Hindlimb muscle (tissue), 1 donor: Measurements from ENCODE around the gene EFHC1. TPM values are rescaled to one million over a fixed set of nuclear protein-coding genes. Genes with fewer than 3 reads are reported as not detected.

ENCODE experiments used
- DNase-seq: peaks from one replicate; pipeline ENCODE4 v3.0.0-alpha.2; 2013
- polyA plus RNA-seq: library from polyadenylated mRNA; unstranded; fragments of 120-200 nt; gene quantifications from one replicate; pipeline ENCODE4 v1.2.1, GENCODE V29; 2013; ENCODE audit not compliant: insufficient read length

EFHC1 gene
- polyA plus RNA-seq, 1 donor, result 18.5 TPM

DNA sequence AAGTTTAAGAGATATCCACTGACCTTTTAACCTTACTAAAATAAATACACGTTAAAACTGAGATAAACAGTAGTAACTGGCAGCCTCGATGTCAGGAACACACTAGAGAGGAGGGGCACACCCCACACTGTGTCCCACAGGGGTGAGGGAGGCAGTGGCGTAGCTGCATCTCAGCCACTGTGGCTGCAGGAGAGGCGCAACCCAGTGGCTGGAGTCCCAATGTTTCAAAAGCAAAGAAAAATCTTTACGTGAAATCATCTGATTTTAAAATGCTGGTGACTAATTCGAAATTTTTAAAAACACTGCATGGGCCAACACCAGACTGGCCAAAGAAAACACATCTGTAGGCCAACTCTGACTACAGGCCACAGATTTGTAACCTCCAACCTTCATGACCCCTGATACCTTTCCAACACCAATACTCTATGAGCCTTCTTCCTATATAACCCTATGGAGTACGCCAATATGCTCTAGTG is 102.0 kb downstream of the EFHC1 start:
- no peak for DNase-seq

DNA sequence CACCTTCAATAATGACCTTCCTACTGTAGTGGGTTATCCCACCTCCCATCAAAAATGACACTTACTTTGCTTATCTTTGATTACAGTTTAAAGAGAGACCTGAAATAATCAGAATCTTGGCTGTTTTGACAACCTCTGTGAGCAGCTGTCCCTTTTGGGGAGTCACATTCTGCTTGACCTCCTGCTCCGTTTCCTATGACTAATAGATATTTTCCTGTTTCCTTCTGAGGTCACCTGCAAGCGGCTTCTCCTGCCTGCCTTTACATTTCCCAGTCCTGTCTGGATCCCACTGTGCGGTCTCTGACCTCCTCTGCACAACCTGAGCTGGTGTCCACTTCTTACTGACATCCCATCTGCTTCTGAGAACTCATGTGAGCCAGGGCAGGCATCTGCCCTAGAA is 102.5 kb downstream of the EFHC1 start:
- DNase-seq, result no peak

DNA sequence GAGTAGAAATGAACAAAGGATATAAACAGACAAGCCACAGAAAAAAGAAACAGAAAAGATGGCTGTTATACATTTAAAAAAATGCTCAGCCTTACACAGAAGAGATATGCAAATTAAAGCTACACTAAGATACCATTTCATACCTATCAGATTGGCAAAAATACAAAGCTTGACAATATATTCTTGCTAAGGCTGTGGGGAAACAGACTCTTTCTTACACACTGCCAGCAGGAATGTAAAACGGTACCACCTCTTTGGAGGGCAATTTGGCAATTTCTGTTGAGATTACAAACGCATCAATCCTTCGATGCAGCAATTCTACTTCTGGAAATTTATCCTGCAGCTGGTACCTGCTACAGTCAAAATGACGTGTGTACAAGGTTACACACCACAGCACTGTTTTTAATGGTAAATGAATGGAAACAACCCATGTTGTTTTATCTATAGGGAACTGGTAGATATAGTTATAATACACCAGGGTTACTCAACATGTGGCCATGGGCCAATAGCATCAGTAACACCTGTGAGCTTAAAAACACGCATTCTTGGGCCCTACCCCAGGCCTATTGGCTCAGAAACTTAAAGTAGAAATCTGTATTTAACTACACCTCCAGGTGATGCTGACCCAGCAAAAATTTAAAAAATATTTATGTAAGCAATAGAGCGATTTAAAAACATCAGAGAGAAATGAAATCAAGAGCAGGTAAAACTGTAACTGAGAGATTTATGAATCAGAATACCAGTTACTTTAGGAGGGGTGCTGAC is 103.4 kb downstream of the EFHC1 start:
- DNase-seq, result no peak

DNA sequence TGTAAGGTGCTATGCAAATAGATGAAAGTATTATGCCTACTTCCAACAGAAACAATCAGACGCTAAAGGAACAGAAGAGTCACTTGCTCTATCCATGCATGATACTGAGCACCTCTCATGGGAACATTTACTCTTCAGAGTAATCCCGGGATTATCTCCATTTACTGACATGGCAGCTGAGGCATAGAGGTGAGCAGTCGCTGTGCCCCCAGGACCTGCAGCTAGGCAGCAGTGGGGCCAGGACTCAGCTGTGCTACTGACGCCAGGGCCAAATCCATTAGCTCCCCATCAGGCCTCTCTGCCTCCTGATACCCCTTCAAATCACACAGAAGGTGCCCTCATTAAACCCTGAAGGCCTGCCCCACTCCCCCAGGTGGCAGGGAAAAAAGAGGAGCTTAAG is 104.8 kb downstream of the EFHC1 start:
- no peak for DNase-seq

DNA sequence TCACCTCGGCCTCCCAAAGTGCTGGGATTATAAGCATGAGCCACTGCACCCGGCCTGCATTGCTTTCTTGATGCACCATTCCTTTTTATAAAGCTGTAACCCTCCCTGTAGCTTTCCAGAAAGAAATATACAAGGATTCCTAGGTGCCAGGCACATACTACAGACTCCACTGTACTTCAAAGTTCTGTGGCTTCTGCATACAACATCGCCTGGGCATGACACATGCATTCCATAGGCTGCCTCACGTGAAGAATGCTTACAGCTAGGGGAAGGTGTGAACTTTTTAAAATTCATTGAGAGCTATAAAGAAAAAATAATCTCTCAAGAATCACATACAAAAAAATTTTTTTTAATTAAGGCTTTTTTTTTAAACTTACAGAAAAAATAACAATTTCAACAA is 106.5 kb downstream of the EFHC1 start:
- no peak for DNase-seq

GRCh38 chr6:52527436-52527835 is 107.3 kb downstream of the EFHC1 start:
- no peak for DNase-seq

DNA sequence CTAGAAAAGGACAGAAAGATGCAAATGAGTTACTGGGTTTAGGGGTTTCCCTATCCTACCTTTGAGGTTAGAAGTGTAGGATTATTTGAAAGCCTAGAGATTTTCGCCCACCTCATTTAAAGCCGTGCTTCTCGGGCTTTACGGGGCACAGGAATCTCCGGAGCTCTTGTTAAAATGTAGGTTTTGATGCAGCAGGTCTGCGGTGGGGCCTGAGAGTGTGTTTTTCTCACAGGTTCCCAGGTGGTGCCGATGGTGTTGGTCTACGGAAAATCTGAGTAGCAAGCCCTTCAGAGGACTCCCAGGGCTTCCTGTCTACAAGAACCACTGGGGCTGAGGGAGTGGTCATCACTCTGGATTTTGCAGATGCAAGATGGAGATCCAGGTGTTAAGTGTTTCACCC is 109.2 kb downstream of the EFHC1 start:
- no peak for DNase-seq

GRCh38 chr6:52530351-52530750 is 110.2 kb downstream of the EFHC1 start:
- DNase-seq, result no peak

GRCh38 chr6:52531396-52531795 is 111.3 kb downstream of the EFHC1 start:
- DNase-seq, result no peak

GRCh38 chr6:52531834-52532233 is 111.7 kb downstream of the EFHC1 start:
- DNase-seq, result no peak

DNA sequence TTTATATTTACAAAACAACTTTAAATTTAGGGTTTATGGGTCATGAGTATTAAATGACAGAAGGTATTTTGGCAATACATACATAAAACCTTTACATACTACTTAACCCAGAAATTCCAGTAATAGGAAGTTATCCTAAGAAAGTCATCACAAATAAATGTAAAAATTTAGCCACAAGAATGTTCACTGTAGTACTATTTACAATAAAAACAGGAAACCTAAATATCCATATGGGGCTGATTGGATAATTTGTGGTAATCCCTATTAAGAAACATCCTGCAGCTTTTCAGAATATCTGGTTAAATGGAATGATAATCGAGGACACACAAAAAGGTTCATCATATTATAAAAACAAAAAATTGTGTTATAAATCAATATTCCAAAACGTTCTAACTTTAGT is 112.3 kb downstream of the EFHC1 start:
- no peak for DNase-seq

GRCh38 chr6:52533491-52533890 is 113.3 kb downstream of the EFHC1 start:
- no peak for DNase-seq

GRCh38 chr6:52534363-52534762 is 114.2 kb downstream of the EFHC1 start:
- no peak for DNase-seq

GRCh38 chr6:52534966-52535390 is 114.8 kb downstream of the EFHC1 start:
- no peak for DNase-seq

GRCh38 chr6:52535711-52536423 is 115.7 kb downstream of the EFHC1 start:
- DNase-seq, result no peak

DNA sequence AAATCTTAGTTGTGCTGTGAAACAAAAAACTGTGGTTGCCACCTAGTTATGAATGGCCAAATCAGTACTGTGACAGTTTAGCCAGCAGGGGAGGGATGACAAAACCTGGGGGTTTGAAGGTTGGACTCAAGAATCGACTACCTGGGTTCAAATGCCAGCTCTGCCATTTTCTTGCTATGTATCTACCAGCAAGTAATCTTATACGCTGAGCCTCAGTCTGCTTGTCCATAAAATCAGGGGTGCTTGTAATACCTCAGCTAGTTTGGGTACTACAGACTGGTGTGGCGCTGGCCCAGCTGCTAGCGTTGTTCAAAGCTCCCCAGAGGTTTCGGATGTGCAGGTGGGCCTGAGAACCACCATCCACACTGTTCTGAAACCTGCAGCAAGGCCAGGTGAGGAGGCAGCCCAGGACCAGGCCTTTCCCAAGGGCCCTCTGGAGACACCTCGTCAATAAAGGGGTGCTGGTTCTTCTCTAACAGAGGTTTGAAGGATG is 116.3 kb downstream of the EFHC1 start:
- no peak for DNase-seq

DNA sequence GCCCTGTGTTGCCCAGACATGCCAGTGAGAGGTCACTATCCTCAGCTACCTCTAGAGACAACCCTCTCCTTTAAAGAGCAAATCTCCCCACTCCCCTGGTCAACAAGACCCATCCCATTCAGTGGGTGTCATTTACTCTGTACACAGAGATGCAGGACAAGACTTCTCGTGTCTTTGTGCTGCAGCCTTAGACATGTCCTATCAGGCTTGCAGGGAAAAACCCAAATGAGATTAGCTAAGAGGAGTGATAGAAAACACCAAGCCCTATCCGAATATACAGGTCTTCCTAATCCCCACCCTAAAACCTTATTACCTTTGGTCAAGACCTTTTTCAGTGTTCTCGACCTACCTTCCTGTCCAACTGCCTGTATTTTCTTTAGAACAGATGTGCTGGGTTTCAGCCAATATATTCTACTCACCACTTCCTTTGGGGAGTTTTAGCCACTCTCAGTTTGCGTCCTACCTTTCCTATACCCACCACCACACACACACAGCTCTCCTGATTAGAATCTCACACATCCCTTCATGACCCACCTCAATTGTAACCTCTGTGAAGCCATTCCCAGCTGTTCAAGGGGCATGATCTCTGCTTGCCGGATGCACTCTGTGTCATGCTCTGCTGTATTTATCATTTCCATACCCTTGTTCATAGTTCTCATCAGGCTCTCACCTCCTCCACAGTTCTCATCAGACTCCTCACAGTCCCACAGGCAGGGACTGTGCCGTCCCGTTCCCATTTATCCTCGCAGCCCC is 117.0 kb downstream of the EFHC1 start:
- DNase-seq, result no peak

DNA sequence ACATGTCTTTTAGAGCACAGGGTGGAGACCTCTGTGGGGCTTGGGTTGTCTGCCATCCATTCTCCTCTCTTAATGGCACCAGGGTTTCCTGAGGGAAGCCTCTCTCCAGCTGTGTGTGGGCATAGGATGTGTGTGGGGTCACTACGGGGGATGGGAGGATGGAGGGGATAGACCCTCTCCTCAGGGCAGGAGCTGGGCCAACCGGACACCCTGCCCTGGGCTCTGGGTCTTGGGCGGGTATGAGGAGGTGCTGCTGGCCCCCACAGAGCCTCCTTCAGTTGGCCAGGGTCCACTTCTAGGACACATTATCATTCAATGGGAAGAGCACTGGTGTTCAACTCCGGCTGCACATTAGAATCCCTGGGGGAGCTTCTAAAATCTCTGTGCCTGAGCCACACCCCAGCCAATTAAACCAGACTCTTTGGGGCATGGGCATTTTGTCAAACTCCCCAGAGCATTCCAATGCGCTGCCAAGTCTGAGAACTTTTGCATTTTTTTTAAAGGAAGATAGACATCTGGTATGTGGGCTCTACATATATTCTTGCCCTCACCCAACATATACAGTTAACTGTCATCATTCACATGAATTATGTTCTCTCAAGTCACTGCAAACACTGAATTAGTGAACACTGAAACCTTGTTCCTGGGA is 118.2 kb downstream of the EFHC1 start:
- DNase-seq, result no peak

DNA sequence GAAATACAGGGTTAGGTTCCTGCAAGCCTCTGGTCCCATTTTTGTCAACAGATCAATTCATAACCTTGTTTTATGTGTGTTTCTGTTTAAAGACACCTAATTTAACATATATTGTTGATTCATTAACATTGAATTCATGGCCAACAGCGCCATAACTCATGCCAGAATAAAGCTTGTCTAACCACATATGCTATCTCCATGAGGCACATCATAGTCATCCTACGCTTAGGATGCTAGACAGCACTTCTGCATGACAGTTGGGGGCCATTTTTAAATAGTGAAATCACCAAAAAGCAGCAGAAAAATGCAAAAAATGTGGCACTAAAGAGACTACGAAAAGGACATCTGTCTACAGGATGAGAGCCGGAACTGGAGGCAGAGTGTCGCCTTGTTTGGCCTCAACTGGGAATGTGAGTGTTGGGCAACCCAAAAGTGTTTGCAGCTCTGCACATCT is 118.8 kb downstream of the EFHC1 start:
- no peak for DNase-seq

GRCh38 chr6:52539607-52540006 is 119.5 kb downstream of the EFHC1 start:
- no peak for DNase-seq

GRCh38 chr6:52540286-52540902 is 120.3 kb downstream of the EFHC1 start:
- DNase-seq, result no peak

GRCh38 chr6:52541135-52541534 is 121.0 kb downstream of the EFHC1 start:
- no peak for DNase-seq
